ENCODE measurements around the gene XPC.
"Not testable (repeated sequence)": the region's sequence is repeated elsewhere in the genome, so short reads cannot be mapped to it uniquely, and the experiment has no call there.

XPC gene

DNA sequence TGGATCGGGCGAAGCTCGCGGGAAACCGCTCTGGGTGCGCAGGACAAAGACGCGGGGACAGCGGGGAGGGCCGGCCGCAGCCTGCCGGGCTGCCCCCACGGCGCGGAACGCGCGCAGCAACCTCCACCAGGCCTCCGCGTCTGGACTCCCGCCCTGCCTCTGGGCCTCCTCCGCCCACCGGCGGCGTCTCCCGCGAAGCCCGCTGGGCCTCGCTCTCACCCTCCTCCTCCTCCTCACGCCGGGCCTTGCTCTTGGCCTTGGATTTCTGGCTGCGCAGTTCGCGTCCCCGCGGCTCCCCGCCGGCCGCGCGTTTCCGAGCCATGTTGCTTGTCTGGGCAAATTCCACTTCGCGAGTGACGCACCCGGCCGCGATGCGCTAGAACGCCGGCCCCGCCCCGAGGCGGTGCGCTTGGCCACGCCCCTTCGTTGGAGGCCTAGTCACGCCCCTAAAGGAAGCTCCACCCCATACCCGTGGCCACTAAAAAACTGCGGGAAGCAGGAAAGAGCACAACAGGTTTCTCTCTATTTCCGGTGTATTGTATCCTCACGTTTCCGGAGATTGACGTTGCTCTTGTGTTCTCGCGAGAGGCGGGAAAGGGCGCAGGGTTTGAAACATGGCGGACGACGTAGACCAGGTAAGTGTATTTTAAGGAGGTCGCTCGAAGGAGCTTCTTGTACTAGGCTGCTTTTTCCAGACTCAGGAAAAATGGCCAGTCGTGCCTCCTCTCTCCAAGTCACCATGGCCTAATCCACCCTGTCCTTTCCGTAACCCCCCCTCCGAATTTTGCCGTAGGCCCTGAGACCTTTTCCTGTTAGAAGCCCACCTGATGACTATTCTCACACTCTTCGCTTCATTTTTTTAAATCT, at the start of gene XPC, which contains the start of gene LSM3:
TSS of gene XPC (minus strand) at position 355 of the 867 bp plus-strand sequence. CDS start at position 322, 33 bp downstream.
TSS of gene LSM3 (plus strand) at position 571 of the 867 bp plus-strand sequence. CDS start at position 615, 44 bp downstream.
- peak; percentile 98 to 99 for DNase-seq

DNA sequence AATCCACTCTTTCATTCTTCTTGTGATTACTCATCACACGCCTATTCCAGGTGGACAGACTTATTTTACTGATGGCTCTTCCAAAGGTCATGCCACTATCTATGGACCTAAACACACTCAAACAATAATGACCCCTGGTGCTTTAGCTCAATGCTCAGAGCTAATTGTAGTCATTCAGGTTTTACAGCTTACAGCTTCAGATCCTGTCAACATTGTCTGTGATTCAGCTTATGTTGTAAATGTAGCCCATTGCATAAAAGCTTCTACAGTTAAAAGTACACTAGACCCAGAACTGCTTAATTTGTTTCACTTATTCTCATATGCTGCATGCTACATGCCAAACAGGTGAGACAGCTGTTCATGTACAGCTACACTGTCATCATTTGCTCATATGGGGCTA, 49.5 kb upstream of the XPC start:
- no peak for DNase-seq
- TF ChIP-seq GATA1 (IDR thresholded peaks at IDR 0.05; ENCODE audit: low read depth, low read length) (no peak), POLR2A (IDR thresholded peaks at IDR 0.05; ENCODE audit: low read length) (no peak)

More for the DNA sequence above, at the start of gene XPC, which contains the start of gene LSM3:
- TF ChIP-seq GATA1 (IDR thresholded peaks at IDR 0.05; ENCODE audit: low read depth, low read length): no peak
- peak; percentile 98 for TF ChIP-seq POLR2A (IDR thresholded peaks at IDR 0.05; ENCODE audit: low read length)

DNA sequence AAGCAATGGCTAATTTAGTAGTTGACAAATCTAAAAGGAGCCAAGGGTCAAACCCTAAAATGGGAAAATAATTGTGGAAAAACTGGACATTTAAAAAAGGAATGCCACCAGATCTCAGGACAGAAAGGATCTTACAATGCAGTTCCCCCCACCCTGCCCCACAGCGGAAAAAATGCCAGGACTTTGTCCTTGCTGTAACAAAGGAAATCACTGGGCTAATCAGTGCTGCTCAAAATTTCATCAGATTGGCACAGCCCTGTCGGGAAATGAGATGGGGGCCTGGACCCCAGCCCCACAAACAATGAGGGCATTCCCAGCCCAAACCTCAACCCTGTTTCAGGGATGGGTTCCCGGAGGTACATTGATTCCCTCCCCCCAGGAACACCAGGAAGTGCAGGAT, 48.0 kb upstream of the XPC start:
- DNase-seq: not testable (repeated sequence)

DNA sequence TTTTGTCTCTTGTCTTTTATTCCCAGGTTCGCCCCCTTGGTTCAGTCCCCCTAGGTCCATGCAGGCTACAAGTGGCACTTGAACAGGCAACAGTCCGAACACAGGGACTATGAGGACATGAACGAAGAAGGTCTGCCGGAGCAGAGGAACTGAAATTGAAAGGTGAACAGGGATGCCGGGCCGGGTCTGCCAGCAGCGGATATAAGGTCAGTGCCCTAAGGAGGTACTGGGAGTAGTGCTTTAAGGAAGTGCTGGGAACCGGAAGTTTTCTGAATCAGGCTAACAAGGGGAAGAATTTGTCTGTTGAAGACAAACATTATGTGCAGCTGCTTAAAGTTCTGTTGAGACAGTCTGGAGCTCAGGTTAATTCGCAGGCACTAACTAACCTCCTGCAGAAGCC, 47.0 kb upstream of the XPC start:
- TF ChIP-seq GATA1 (IDR thresholded peaks at IDR 0.05; ENCODE audit: low read depth, low read length): no peak
- DNase-seq: no peak

DNA sequence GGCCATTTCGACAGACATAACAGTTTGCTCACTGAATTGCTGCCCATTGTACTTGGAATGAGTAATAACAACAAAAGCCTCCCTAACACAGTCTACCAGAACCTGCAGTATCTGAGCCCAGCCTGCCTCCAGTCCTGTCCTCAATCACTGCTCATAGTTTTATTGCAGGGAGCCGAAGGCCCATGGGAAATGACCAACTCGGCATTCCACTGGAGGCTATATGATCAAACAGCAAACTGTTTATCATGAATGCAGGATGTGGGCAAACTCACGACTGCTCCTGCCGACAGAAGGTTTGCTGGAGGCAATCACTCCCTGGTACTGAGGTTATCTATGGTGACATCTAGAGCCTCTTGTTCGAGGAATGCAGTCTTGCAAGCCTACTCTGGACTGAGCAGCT, 46.5 kb upstream of the XPC start:
- TF ChIP-seq GATA1 (IDR thresholded peaks at IDR 0.05; ENCODE audit: low read depth, low read length): no peak
- no peak for TF ChIP-seq POLR2A (IDR thresholded peaks at IDR 0.05; ENCODE audit: low read length)
- DNase-seq: no peak

DNA sequence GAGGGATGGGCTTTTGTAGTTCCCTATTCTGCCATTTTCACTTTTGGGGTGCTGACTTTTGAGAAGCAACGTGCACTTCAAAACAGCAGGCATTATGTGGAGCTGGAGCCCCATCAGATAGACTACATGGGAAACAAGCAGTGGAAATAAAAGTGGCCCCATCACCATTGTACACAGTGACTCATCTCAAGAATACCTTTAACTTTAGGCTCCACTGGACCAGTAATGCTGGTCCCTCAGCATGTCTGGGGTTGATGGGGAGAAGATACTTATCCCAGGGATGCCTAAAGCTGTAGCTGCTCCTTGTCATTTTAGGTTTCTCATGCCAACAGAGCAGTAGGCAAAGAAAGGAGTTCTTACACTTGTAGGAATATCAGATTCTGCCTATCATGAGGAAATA, 45.2 kb upstream of the XPC start:
- TF ChIP-seq POLR2A (IDR thresholded peaks at IDR 0.05; ENCODE audit: low read length) (no peak), GATA1 (IDR thresholded peaks at IDR 0.05; ENCODE audit: low read depth, low read length) (no peak)
- no peak for DNase-seq

DNA sequence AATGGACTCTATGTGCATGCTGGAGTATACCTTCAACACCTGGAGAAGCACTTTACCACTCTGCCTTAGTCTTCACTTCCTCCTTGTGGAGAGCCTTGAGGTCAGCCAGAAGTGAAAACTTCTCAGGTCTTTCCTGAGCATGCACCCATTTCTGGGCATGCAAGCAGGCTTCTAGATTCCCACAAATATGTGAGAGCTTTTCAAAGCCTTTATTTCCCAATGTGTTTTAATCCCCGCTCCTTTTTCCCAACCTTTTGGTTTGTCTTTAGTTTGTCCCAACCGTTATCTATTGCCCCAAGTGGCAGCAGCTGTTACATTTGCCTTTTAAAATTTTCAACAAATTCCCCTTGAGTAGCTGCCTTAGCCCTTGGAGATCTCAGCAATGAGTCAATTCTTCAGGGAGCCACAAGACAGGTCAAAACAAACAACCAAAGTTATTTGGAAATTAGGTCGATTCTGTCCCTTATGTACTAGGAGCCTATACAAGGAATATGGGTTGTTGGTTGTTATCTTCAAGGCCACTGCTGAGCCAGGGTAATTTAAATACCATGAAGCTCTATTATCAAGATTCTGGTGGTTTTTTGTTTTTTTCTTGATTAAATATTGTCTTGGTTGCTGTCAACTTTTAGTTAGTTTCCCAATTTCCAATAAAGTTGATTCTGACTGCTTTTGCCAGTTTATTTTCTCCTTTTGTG, 44.6 kb upstream of the XPC start:
- TF ChIP-seq POLR2A (IDR thresholded peaks at IDR 0.05; ENCODE audit: low read length): no peak
- TF ChIP-seq GATA1 (IDR thresholded peaks at IDR 0.05; ENCODE audit: low read depth, low read length): no peak
- DNase-seq: no peak

DNA sequence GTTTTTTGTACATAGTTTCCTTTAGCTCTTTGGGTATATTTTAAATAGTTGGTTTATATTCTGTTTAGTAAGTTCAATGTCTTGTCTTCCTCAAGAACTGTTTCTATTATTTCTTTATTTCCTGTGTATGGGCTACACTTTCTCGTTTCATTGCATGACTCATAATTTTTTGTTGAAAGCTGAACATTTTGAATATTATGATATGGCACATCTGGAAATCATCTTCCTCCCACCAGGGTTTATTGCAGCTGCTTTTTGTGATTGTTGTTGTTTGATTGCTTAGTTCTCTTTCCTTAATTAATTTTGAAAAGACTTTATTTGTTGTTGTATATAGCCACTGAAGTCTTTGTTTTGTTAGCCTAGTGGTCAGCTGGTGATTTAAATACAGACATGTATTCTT, 44.1 kb upstream of the XPC start:
- DNase-seq: no peak
- no peak for TF ChIP-seq POLR2A (IDR thresholded peaks at IDR 0.05; ENCODE audit: low read length)

DNA sequence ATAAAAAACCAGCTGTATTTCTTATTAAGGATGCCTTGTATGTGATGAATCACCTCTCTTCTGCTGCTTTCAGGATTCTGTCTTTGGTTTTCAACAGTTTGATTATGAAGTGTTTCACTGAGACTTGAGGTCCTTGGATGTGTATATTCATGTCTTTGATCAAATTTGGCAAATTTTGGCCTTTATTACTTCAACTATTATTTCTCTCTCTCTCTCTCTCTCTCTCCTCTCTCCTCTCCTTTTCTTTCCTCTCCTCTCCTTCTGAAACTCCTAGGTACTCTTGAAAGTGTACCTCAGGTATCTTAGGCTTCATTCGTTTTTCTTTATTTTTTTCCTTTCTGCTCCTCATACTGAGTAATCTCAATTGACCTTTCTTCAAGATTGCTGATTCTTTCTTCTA, 43.5 kb upstream of the XPC start:
- no peak for TF ChIP-seq GATA1 (IDR thresholded peaks at IDR 0.05; ENCODE audit: low read depth, low read length)
- no peak for TF ChIP-seq POLR2A (IDR thresholded peaks at IDR 0.05; ENCODE audit: low read length)
- no peak for DNase-seq

DNA sequence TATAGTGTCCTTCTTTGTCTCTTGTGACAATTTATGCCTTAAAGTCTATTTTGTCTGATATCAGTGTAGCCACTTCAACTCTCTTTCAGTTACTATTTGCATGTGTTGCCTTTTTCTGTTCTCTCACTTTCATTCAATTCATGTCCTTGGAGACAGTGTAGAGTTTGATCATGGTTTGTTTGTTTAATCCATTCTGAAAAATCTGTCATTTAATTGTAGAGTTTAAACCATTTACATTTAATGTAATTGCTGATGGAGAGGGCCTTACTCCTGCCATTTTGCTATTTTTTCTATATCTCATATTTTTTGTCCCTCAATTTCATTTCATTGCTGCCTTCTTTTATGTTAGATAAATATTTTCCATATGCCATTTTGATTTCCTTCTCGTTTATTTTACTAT, 42.5 kb upstream of the XPC start:
- DNase-seq: no peak
- TF ChIP-seq POLR2A (IDR thresholded peaks at IDR 0.05; ENCODE audit: low read length) (no peak), GATA1 (IDR thresholded peaks at IDR 0.05; ENCODE audit: low read depth, low read length) (no peak)

DNA sequence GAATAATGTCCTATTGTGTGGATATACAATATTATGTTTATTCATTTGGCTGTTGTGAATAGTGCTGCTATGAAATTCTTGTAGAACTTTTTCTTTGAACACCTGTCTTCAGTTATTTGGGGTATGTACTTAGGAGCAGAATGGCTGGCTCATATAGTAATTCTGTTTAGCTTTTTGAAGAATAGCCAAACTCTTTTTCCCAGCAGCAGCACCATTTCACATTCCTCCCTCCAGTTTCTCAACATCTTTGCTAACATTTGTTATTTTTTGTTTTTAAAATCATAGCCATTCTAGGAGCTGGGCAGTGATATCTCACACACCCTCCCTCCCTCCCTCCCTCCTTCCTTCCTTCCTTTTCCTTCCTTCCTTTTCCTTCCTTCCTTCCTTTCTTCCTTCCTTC, 40.0 kb upstream of the XPC start:
- TF ChIP-seq POLR2A (IDR thresholded peaks at IDR 0.05; ENCODE audit: low read length) (no peak), GATA1 (IDR thresholded peaks at IDR 0.05; ENCODE audit: low read depth, low read length) (no peak)

DNA sequence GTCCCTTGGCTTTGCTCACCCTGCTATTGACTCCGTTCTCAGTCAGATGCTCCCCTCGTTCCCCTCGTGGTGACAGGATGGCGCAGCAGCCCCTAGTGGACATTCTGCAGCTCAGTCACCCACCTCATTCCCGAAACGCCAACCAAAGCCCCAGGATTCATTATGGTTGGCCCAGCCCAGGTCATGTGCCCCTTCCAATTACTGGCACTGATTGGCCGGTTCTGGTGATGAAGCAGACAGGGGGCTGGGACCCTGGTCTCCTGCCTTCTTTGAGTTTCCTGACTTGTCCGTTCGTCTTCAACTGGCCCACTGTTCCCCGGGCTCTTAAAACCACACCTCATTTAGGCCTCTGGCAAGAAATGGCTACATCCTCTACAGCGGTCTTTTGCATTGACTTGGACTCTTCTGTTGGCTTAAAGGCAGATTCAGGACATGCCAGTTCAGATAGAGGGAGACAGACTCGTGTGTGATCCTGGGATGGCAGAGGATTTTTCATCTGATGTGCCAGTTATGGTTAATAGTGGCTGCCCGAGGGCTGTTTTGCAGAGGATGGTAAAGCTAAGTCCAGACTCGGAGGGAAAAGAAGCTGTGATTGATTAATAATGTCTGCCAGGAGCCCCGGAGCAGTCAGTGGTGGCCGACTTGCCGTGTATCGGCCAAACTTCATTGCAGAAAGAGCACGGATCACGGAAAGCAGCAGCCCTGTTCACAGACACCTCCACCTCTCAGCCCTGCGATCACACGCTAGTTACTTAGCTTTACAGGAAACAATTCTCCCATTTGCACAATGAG, 38.1 kb upstream of the XPC start:
- TF ChIP-seq POLR2A (IDR thresholded peaks at IDR 0.05; ENCODE audit: low read length) (no peak), GATA1 (IDR thresholded peaks at IDR 0.05; ENCODE audit: low read depth, low read length) (no peak)

More for the DNA sequence above, 40.0 kb upstream of the XPC start:
- DNase-seq: no peak

DNA sequence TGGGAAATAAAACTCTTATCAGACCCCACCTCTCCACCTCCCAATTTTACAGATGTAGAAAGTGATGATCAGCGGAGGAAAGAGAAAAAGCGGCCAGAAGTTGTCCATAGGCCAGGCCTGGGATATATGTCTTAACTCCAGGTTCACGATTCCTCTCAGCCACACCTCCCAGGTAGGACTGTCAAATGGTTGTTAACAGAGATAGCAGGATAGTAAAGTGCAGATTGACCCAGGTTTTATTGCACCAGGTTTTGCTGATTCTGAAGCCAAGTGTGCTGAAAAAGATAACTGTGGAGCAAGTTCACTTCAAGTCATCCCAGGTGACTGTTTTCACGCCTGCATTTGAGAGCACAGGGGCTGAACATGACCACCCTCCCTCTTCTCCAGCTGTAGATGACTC, 36.4 kb upstream of the XPC start:
- DNase-seq: no peak
- TF ChIP-seq GATA1 (IDR thresholded peaks at IDR 0.05; ENCODE audit: low read depth, low read length) (no peak), POLR2A (IDR thresholded peaks at IDR 0.05; ENCODE audit: low read length) (no peak)

More for the DNA sequence above, 38.1 kb upstream of the XPC start:
- DNase-seq: peak; percentile 50 to 63
